GM15510 (cell line): ENCODE results near the gene ARSB.

Experiments used
- POLR2A ChIP-seq: IDR thresholded peaks from 3 replicates; pipeline ENCODE4 v1.6.1; 2011; ENCODE audit warnings: borderline replicate concordance; ENCODE audit not compliant: insufficient read length; ENCODE audit errors: extremely low read depth

Gene ARSB

GRCh38 chr5:78757269-78758053 lies 227.6 kb downstream of the ARSB start:
- TF ChIP-seq POLR2A = no peak

GRCh38 chr5:78756858-78757257 lies 228.3 kb downstream of the ARSB start:
- no peak for TF ChIP-seq POLR2A

GRCh38 chr5:78755822-78756429 lies 229.2 kb downstream of the ARSB start:
- no peak for TF ChIP-seq POLR2A

GRCh38 chr5:78754655-78755054 lies 230.5 kb downstream of the ARSB start:
- TF ChIP-seq POLR2A = no peak

GRCh38 chr5:78753093-78753531 lies 232.0 kb downstream of the ARSB start:
- TF ChIP-seq POLR2A = no peak

- no peak for TF ChIP-seq POLR2A
These were observed 233.2 kb downstream of the ARSB start for GRCh38 chr5:78751872-78752271.

GRCh38 chr5:78750281-78750680 lies 234.8 kb downstream of the ARSB start:
- no peak for TF ChIP-seq POLR2A

GRCh38 chr5:78747705-78748359 lies 237.3 kb downstream of the ARSB start:
- TF ChIP-seq POLR2A = no peak

DNA sequence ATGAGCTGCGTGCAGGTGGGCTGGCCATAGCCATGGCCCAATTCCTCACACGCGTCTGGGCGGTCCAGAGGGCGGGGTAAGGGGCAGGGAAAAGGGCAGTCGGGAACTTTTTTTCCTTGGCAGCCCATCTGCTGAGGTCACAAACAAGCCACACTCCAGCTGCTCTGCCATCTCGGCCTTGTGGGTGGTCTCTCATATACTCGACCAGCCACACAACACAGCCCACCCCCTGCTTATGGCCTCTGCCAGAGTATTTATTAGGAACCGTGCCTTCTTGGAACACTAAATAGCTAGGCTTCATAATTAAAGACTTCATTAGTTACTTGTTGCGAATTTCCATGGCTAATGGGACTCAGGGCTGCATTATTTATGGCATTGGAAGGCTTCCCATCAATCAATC lies 238.1 kb downstream of the ARSB start:
- no peak for TF ChIP-seq POLR2A

DNA sequence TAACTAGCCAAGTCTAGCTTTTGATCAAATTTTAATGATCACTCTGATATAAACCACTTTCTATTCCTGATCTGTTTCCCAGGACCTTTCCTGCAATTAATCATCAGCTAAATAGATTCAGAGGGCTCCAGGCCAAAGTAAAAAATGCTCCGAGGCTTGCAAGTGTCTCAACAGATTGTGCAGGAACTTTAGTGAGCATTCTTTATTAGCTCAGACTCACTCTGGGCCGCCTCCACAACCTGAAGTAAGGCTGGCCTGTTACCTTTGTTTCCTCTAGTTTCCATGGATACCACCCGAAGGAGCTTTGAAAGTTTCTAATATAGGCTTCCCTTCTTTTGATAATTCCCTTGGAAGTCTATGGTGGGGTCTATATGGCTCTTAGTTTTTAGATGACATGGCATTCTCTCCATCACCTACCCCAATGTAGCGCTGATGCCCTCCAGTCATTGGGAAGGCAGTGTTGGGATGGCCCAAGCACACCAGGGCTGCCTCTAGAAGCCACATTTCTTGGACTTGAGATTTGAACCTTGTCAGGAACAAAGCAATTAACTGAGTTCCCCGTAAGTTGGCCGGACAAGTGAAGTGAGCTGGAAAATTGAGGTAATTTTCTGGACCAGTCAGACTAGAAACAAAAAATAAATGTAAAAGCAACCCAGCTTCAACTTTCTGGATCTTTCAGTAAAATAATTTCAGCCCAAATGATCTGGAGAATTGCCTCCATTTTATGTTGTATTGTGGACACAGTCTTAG lies 238.9 kb downstream of the ARSB start:
- no peak for TF ChIP-seq POLR2A

DNA sequence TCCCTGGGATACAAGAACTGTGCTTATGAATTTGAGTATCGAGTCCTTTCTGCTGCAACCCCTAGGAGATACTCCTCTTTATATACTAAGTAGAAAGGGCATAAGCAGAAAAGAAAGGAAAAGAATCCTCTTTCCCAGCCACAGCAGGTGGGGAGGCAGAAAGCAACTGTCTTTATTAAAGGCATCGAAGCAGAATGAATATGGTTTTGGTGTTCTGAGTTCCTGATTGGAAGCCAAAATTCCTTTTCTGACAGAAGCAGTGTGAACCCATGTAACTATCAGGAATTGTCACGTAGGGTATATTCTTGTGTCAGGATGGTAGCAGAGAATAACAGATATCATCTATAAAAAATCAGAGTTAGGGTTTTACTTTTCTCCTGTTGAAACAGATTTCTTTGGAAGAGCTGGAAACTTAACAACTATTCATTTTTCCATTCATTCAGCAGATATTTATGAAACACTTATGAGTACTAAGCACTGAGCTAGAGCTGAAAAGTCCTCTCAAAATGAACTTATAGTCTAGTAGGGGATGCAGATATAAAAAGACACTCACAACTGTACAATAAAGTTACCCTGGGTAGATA lies 240.1 kb downstream of the ARSB start:
- TF ChIP-seq POLR2A = no peak

- TF ChIP-seq POLR2A = no peak
These were observed 244.1 kb downstream of the ARSB start for GRCh38 chr5:78741019-78741418.

DNA sequence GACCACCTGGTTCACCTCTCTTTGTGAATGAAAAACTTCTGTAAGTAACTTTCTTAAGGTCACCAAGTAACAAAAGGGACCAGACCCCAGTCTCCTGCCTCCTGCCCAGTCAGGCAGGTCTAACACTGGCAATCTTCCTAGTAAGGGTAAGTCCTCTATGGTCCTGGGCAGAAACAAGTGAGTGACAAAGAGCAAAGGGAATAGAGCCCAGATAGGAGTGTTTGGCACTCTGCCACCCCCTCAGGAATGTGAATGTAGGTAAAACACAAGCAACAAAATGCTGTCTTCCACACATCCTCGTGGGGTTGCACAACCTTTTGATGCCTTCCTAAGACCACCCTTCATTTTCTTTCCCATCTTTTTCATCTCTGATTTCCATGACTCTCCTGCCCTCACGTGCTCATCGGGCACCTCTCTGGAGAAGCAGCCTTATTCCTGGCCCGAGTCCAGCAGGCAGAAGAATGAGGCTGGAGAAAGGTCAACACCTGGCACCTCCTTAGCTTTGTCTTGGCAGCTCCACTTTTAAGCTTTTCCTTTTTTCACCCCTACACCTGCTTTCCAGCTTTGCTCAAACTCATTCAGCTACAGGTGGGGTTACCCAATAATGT lies 246.3 kb downstream of the ARSB start:
- TF ChIP-seq POLR2A = no peak

GRCh38 chr5:78738104-78738503 lies 247.0 kb downstream of the ARSB start:
- no peak for TF ChIP-seq POLR2A
